ENCODE measurements around the gene NEDD4L. TPM values are rescaled to one million over a fixed set of nuclear protein-coding genes. Genes with fewer than 3 reads are reported as not detected.

NEDD4L gene
- total and polyA plus RNA-seq, 10 of the 15 experiments (the other 5 are each of a cell fraction or from before 2014, with no cell fraction given): 7.4 to 24.0 (median 17.7) TPM

DNA sequence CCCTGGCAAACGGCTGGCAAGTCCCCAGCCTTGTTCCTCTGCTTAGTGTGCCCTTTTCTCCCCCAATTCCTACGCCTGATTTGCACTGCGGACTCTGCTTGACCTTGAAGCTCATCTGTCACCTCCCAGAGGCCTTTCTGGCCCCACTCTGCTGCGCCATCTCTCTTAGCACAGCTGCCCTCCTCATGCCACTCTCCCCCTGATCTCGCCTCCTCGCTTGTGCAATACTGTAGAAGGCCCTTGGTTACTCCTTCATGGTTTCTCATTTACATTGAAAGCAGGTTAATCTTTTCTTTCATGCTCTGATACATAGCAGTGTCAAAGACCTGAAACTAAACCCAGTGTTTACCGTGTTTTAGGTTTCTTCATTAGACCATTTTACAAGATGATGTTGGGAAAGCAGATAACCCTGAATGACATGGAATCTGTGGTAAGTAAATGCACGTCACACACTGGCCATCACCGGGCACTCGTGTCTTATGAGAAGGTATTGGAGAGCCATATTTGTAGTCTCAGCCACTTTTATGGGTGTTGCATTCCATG, 326.1 kb downstream of the NEDD4L start (continued):
- TF ChIP-seq, protein P1, sequence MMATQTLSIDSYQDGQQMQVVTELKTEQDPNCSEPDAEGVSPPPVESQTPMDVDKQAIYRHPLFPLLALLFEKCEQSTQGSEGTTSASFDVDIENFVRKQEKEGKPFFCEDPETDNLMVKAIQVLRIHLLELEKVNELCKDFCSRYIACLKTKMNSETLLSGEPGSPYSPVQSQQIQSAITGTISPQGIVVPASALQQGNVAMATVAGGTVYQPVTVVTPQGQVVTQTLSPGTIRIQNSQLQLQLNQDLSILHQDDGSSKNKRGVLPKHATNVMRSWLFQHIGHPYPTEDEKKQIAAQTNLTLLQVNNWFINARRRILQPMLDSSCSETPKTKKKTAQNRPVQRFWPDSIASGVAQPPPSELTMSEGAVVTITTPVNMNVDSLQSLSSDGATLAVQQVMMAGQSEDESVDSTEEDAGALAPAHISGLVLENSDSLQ (IDR thresholded peaks at IDR 0.05): no peak

DNA sequence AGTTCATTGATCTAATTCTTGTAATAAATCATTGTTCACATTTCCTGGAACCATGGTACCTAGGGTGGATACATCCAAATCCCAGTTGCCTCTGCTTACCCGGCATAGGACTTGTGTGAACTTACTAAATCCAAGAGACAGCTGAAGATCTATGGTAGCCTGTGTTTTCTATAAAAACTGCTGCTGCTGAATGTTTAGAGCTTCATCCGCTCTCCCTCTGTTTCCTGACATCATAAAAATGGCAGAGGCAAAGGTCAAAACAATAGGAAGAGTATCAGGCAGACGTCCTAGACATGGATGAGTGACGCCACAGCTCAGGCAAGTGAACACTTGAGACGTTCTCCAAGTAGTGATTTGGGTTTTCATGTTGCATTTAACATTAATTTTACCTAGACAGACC, 326.6 kb downstream of the NEDD4L start:
- H2AFZ ChIP-seq (ENCODE audit: control insufficient read depth, low read depth, low read length): no peak overlapping the region
- CTCF ChIA-PET: no interaction called here
- no peaks in the 10 kb centered on the region for H4K20me1 ChIP-seq (ENCODE audit: control insufficient read depth, insufficient read depth)
- no peak overlapping the region for H3K27ac ChIP-seq (ENCODE audit: control insufficient read depth, insufficient read depth)
- FAIRE-seq (no peak), ATAC-seq (no peak), DNase-seq (ENCODE audit: low read depth, low spot score) (no peak)
- no peak overlapping the region for H3K4me3 ChIP-seq
- RAD21 ChIA-PET (ENCODE audit: unreplicated experiment): no interaction called here
- no peaks in the 10 kb centered on the region for H3K79me2 ChIP-seq (ENCODE audit: control insufficient read depth, insufficient read depth, low read length)
- in situ Hi-C loops (cut with MboI) (no loop called here), intact Hi-C loops (cut with micrococcal nuclease; ENCODE audit: unreplicated experiment) (no loop called here)
- BruUV-seq (replicated peaks): no TSS peak
- no peaks in the 10 kb centered on the region for H3K9me3 ChIP-seq (replicated peaks; ENCODE audit: control insufficient read depth, insufficient read depth, low read length)
- SMC1A ChIA-PET (ENCODE audit: uncharacterized antibody, unreplicated experiment): no interaction called here
- H3K27me3 ChIP-seq (replicated peaks in 1 of 2; ENCODE audit: control insufficient read depth in 2 of 2, insufficient read depth in 2 of 2, low read length in 1 of 2): no peaks in the 10 kb centered on the region
- no peak overlapping the region for H3K9ac ChIP-seq (ENCODE audit: control insufficient read depth, insufficient read depth, low read length)
- H3K4me2 ChIP-seq (ENCODE audit: control insufficient read depth, insufficient read depth): no peak overlapping the region
- WGBS (ENCODE audit: insufficient coverage, insufficient replicate concordance, low lambda C conversion rate, missing lambda C conversion rate): 49% methylated on average over 5 of the region's 5 CpGs
- POLR2A ChIA-PET: no interaction called here
- H3K4me1 ChIP-seq (ENCODE audit: control insufficient read depth, insufficient read depth, low read length): no peaks in the 10 kb centered on the region
- H3K36me3 ChIP-seq (ENCODE audit: control insufficient read depth in 2 of 2, insufficient read depth in 2 of 2, low read length in 1 of 2): peaks cover 0 to 3% of the 10 kb centered on the region in 2 experiments; a peak in 2 of 4 replicates
- TF ChIP-seq SP1 (IDR thresholded peaks at IDR 0.05; ENCODE audit: low read depth, low read length) (no peak), IRF4 (IDR thresholded peaks at IDR 0.05; ENCODE audit: low read depth, low read length) (no peak), SIN3A (IDR thresholded peaks at IDR 0.05; ENCODE audit: low read depth, low read length) (no peak), SUPT20H (IDR thresholded peaks at IDR 0.05; ENCODE audit: borderline replicate concordance, control insufficient read depth, low read depth, low read length) (no peak), SREBF2 (IDR thresholded peaks at IDR 0.05; ENCODE audit: low read length) (no peak)
- TF ChIP-seq, protein P2, sequence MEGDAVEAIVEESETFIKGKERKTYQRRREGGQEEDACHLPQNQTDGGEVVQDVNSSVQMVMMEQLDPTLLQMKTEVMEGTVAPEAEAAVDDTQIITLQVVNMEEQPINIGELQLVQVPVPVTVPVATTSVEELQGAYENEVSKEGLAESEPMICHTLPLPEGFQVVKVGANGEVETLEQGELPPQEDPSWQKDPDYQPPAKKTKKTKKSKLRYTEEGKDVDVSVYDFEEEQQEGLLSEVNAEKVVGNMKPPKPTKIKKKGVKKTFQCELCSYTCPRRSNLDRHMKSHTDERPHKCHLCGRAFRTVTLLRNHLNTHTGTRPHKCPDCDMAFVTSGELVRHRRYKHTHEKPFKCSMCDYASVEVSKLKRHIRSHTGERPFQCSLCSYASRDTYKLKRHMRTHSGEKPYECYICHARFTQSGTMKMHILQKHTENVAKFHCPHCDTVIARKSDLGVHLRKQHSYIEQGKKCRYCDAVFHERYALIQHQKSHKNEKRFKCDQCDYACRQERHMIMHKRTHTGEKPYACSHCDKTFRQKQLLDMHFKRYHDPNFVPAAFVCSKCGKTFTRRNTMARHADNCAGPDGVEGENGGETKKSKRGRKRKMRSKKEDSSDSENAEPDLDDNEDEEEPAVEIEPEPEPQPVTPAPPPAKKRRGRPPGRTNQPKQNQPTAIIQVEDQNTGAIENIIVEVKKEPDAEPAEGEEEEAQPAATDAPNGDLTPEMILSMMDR (IDR thresholded peaks at IDR 0.05 in 2 of 3, conservative IDR thresholded peaks at IDR 0.05 in 1 of 3; ENCODE audit: control insufficient read depth in 2 of 3, extremely low read depth in 1 of 3, insufficient read depth in 1 of 3, low read depth in 3 of 3, low read length in 3 of 3): no peak
- TF ChIP-seq, protein P3, sequence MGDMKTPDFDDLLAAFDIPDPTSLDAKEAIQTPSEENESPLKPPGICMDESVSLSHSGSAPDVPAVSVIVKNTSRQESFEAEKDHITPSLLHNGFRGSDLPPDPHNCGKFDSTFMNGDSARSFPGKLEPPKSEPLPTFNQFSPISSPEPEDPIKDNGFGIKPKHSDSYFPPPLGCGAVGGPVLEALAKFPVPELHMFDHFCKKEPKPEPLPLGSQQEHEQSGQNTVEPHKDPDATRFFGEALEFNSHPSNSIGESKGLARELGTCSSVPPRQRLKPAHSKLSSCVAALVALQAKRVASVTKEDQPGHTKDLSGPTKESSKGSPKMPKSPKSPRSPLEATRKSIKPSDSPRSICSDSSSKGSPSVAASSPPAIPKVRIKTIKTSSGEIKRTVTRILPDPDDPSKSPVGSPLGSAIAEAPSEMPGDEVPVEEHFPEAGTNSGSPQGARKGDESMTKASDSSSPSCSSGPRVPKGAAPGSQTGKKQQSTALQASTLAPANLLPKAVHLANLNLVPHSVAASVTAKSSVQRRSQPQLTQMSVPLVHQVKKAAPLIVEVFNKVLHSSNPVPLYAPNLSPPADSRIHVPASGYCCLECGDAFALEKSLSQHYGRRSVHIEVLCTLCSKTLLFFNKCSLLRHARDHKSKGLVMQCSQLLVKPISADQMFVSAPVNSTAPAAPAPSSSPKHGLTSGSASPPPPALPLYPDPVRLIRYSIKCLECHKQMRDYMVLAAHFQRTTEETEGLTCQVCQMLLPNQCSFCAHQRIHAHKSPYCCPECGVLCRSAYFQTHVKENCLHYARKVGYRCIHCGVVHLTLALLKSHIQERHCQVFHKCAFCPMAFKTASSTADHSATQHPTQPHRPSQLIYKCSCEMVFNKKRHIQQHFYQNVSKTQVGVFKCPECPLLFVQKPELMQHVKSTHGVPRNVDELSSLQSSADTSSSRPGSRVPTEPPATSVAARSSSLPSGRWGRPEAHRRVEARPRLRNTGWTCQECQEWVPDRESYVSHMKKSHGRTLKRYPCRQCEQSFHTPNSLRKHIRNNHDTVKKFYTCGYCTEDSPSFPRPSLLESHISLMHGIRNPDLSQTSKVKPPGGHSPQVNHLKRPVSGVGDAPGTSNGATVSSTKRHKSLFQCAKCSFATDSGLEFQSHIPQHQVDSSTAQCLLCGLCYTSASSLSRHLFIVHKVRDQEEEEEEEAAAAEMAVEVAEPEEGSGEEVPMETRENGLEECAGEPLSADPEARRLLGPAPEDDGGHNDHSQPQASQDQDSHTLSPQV (IDR thresholded peaks at IDR 0.05): no peak
- TF ChIP-seq, protein P1 (IDR thresholded peaks at IDR 0.05): no peak
- TF ChIP-seq, protein P4, sequence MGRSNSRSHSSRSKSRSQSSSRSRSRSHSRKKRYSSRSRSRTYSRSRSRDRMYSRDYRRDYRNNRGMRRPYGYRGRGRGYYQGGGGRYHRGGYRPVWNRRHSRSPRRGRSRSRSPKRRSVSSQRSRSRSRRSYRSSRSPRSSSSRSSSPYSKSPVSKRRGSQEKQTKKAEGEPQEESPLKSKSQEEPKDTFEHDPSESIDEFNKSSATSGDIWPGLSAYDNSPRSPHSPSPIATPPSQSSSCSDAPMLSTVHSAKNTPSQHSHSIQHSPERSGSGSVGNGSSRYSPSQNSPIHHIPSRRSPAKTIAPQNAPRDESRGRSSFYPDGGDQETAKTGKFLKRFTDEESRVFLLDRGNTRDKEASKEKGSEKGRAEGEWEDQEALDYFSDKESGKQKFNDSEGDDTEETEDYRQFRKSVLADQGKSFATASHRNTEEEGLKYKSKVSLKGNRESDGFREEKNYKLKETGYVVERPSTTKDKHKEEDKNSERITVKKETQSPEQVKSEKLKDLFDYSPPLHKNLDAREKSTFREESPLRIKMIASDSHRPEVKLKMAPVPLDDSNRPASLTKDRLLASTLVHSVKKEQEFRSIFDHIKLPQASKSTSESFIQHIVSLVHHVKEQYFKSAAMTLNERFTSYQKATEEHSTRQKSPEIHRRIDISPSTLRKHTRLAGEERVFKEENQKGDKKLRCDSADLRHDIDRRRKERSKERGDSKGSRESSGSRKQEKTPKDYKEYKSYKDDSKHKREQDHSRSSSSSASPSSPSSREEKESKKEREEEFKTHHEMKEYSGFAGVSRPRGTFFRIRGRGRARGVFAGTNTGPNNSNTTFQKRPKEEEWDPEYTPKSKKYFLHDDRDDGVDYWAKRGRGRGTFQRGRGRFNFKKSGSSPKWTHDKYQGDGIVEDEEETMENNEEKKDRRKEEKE (IDR thresholded peaks at IDR 0.05): no peak
